Esophagus muscularis mucosa (tissue), 3 donors: ENCODE measurements around the gene DCUN1D4.

Experiments
- CTCF ChIP-seq, 3 experiments: fragments of 200-600 bp in 2 of 3; fragments of 450-650 bp in 1 of 3; sonication (generic) in 2 of 3; IDR thresholded peaks; one replicate each; pipeline ENCODE4 v1.5.1; 2017 to 2019; ENCODE audit warnings: antibody characterized with exemption in 3 of 3, mild to moderate bottlenecking in 2 of 3, moderate library complexity in 1 of 3
- EP300 ChIP-seq: sonication (generic); formaldehyde crosslinking; IDR thresholded peaks from one replicate; pipeline ENCODE4 v1.6.1; 2017; ENCODE audit warnings: antibody characterized with exemption

- no peak for TF ChIP-seq CTCF (IDR thresholded peaks at IDR 0.05)
- no peak for TF ChIP-seq EP300
Measured at GRCh38 chr4:51880016-51880915, 37.3 kb downstream of the DCUN1D4 start.
